ENCODE results near the gene TMEM209.

DNA sequence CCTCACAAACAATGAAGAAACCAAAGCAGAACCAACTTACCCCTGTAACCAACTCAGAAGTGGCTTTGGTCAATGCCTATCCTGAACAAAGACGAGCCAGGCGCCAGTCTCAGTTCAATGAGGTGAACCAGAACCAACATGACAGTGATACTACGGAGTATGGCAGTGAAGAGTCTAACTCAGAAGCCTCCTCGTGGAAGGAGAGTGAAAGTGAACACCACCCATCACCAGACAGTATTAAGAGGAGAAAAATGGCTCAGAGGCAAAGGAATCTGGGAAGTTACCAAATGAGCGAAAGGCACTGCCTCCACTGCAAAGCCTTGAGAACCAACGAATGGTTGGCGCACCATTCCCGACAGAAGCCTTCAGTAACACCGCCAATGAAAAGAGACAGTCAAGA is 10.8 kb upstream of the TMEM209 start:
- TF ChIP-seq, protein P1, sequence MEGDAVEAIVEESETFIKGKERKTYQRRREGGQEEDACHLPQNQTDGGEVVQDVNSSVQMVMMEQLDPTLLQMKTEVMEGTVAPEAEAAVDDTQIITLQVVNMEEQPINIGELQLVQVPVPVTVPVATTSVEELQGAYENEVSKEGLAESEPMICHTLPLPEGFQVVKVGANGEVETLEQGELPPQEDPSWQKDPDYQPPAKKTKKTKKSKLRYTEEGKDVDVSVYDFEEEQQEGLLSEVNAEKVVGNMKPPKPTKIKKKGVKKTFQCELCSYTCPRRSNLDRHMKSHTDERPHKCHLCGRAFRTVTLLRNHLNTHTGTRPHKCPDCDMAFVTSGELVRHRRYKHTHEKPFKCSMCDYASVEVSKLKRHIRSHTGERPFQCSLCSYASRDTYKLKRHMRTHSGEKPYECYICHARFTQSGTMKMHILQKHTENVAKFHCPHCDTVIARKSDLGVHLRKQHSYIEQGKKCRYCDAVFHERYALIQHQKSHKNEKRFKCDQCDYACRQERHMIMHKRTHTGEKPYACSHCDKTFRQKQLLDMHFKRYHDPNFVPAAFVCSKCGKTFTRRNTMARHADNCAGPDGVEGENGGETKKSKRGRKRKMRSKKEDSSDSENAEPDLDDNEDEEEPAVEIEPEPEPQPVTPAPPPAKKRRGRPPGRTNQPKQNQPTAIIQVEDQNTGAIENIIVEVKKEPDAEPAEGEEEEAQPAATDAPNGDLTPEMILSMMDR (IDR thresholded peaks at IDR 0.05) = no peak
- TF ChIP-seq POLR2A (IDR thresholded peaks at IDR 0.05) = no peak

All from body of pancreas (tissue), 4 donors.